Karpas-422 (cell line): ENCODE results near the gene PDXP. TPM values are rescaled to one million over a fixed set of nuclear protein-coding genes. Genes with fewer than 3 reads are reported as not detected.
A peak's percentile ranks its signal among the peaks of the same experiment; 100 is the strongest.

ENCODE experiments used
- DNase-seq: peaks from one replicate; pipeline ENCODE4 v3.0.0-alpha.2; 2015
- H2AFZ ChIP-seq: fragments of 200-600 bp; sonication (generic); 2 replicates; pipeline ENCODE4 v1.6.1; 2014; ENCODE audit warnings: antibody characterized with exemption, low read length, mixed read lengths
- H3K27ac ChIP-seq: fragments of 200-600 bp; sonication (generic); 2 replicates; pipeline ENCODE4 v1.5.1; 2014; ENCODE audit warnings: mild to moderate bottlenecking, low read length, moderate library complexity
- H3K27me3 ChIP-seq: fragments of 200-600 bp; sonication (generic); 2 replicates; pipeline ENCODE4 v1.6.1; 2014; ENCODE audit warnings: low read length, mixed read lengths
- H3K36me3 ChIP-seq: fragments of 200-600 bp; sonication (generic); 2 replicates; pipeline ENCODE4 v1.6.1; 2014; ENCODE audit warnings: low read length, mixed read lengths; ENCODE audit not compliant: insufficient read depth
- H3K4me1 ChIP-seq: fragments of 200-600 bp; sonication (generic); 2 replicates; pipeline ENCODE4 v1.6.1; 2014; ENCODE audit warnings: mild to moderate bottlenecking, low read length, mixed read lengths
- H3K4me2 ChIP-seq: fragments of 200-600 bp; sonication (generic); 2 replicates; pipeline ENCODE4 v1.6.1; 2014; ENCODE audit warnings: low read length, low read depth, mild to moderate bottlenecking; ENCODE audit not compliant: poor library complexity, severe bottlenecking
- H3K4me3 ChIP-seq: fragments of 200-600 bp; sonication (generic); 2 replicates; pipeline ENCODE4 v1.5.1; 2014; ENCODE audit warnings: mild to moderate bottlenecking, antibody characterized with exemption, low read length, mixed read lengths
- H3K79me2 ChIP-seq: fragments of 200-600 bp; sonication (generic); 2 replicates; pipeline ENCODE4 v1.6.1; 2014; ENCODE audit warnings: mild to moderate bottlenecking, low read length, mixed read lengths
- H3K9ac ChIP-seq: fragments of 200-600 bp; sonication (generic); 2 replicates; pipeline ENCODE4 v1.6.0; 2014; ENCODE audit warnings: low read length
- H3K9me2 ChIP-seq: fragments of 200-600 bp; sonication (generic), shearing (Covaris generic); replicated peaks from 2 replicates; pipeline ENCODE4 v1.6.0; 2014; ENCODE audit warnings: mild to moderate bottlenecking, low read length, moderate library complexity; ENCODE audit not compliant: insufficient read depth
- H3K9me3 ChIP-seq: fragments of 300-700, 200-600 bp; sonication (generic); 2 replicates; pipeline ENCODE4 v1.6.1; 2014; ENCODE audit warnings: low read length, mixed read lengths
- H4K20me1 ChIP-seq: fragments of 200-600 bp; sonication (generic); 2 replicates; pipeline ENCODE4 v1.6.1; 2014; ENCODE audit warnings: mild to moderate bottlenecking, antibody characterized with exemption, low read length, low read depth; ENCODE audit not compliant: insufficient read depth
- small RNA-seq: library from RNA; depleted of rRNA; stranded (forward); fragments of <200 nt; gene quantifications from one replicate; pipeline ENCODE3, GENCODE V24; 2014
- total RNA-seq: library from RNA; depleted of rRNA; stranded (reverse); fragments of >200 nt; shearing (Covaris generic); gene quantifications from 2 replicates; pipeline ENCODE4 v1.2.3, GENCODE V29; 2014; ENCODE audit warnings: low replicate concordance; rRNA removed

PDXP gene
- total RNA-seq, 1 experiment from 2014 or later: 78.9 TPM

DNA sequence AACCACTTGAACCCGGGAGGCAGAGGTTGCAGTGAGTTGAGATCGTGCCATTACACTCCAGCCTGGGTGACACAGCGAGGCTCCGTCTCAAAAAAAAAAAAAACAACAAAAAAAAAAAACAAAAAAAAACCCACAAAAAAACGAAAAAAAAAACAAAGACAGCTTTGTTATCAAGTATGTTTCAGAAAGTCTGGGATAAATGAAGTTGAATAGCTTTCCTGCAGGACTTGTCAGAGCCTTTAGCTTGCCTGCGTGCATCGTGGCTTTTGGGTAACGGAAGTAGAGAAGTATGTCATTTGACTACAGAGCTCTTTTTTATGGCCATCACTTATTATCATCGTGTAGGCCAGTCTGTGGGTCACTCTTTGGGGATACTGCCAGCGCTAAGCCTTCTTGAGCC lies 53.0 kb downstream of the PDXP start:
- H3K4me2 ChIP-seq: no peak overlapping the region
- no peaks in the 10 kb centered on the region for H3K9me3 ChIP-seq
- no peaks in the 10 kb centered on the region for H3K79me2 ChIP-seq
- no peak overlapping the region for H3K4me3 ChIP-seq
- peaks cover 2% of the 10 kb centered on the region for H3K36me3 ChIP-seq
- no peaks in the 10 kb centered on the region for H3K27me3 ChIP-seq
- H3K9me2 ChIP-seq: no peaks in the 10 kb centered on the region
- no peak overlapping the region for H2AFZ ChIP-seq
- DNase-seq: no peak
- peaks cover 27% of the 10 kb centered on the region for H3K4me1 ChIP-seq
- no peaks in the 10 kb centered on the region for H4K20me1 ChIP-seq
- no peak overlapping the region for H3K27ac ChIP-seq
- H3K9ac ChIP-seq: no peak overlapping the region

DNA sequence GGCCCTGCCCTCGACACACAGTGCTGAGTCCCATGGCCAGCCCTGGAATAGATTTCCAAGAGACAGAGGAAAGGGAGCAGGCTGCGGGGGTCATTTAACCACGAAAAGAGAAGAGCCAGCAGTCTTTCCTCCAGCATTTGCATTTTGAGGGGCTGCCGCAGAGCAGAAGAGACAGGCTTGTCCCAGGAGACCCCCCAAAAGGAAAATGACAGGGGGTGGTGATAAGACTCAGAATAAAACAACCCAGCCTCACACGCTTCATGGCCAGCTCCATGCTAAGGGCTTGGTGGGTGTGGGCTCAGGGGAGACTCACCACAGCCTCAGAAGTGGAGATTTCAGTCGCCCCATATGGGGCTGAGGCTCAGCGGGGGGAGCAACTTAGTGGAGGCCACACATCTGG lies 55.2 kb downstream of the PDXP start:
- DNase-seq: peak; percentile 93
- H2AFZ ChIP-seq: peak overlapping the region; percentile 46; the same call in 1 of the 2 replicates
- no peaks in the 10 kb centered on the region for H3K9me2 ChIP-seq
- peaks cover 27% of the 10 kb centered on the region for H3K4me1 ChIP-seq
- H3K4me2 ChIP-seq: peak overlapping the region; percentile 76
- H3K4me3 ChIP-seq: peak overlapping the region; percentile 54
- H3K79me2 ChIP-seq: no peaks in the 10 kb centered on the region
- H3K36me3 ChIP-seq: peaks cover 5% of the 10 kb centered on the region
- no peaks in the 10 kb centered on the region for H4K20me1 ChIP-seq
- peak overlapping the region; percentile 96 for H3K27ac ChIP-seq
- no peaks in the 10 kb centered on the region for H3K9me3 ChIP-seq
- peak overlapping the region; percentile 64 for H3K9ac ChIP-seq
- H3K27me3 ChIP-seq: no peaks in the 10 kb centered on the region

DNA sequence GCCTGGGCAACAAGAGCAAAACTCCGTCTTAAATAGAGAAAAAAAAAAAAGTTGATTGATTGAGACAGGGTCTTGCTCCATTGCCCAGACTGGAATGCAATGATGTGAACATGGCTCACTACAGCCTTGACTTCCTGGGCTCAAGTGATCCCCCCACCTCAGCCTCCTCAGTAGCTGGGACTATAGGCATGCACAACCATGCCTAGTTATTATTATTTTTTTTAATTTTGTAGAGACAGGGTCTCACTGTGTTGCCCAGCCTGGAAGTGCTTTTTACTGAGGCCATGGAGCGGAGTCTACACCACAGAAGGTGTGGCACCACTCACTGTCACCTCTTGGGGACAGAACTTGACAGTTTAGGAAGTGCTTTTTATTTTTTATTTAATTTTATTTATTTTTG lies 56.1 kb downstream of the PDXP start:
- Histone ChIP-seq H3K4me3 (no peak overlapping the region), H4K20me1 (no peaks in the 10 kb centered on the region), H3K36me3 (peaks cover 5% of the 10 kb centered on the region), H3K27ac (peak overlapping the region; percentile 96), H3K9me3 (no peaks in the 10 kb centered on the region), H3K27me3 (no peaks in the 10 kb centered on the region), H3K4me2 (no peak overlapping the region), H3K79me2 (no peaks in the 10 kb centered on the region), H2AFZ (no peak overlapping the region), H3K9me2 (no peaks in the 10 kb centered on the region), H3K4me1 (peaks cover 27% of the 10 kb centered on the region), H3K9ac (no peak overlapping the region)
- DNase-seq: no peak

DNA sequence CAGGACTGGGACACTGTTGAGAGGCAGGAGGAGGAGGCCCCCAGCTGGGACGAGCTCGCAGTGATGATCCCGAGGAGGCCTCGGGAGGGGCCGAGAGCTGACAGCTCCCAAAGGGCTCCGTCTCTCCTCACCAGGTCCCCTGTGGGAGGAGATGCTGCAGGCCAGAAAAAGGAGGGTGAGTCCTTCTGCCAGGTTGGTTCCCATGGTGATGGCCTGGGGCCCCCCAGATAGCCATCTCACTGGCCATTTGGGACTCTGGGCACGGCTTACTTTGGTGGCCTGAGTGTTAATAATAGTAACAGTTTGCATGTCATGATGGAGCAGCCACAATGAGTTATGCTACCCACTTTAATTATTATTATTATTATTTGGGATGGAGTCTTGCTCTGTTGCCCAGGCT lies 57.2 kb downstream of the PDXP start:
- no peaks in the 10 kb centered on the region for H3K27me3 ChIP-seq
- no peak overlapping the region for H3K27ac ChIP-seq
- no peak overlapping the region for H3K9ac ChIP-seq
- no peak overlapping the region for H2AFZ ChIP-seq
- peaks cover 21% of the 10 kb centered on the region for H3K4me1 ChIP-seq
- no peak overlapping the region for H3K4me2 ChIP-seq
- no peaks in the 10 kb centered on the region for H3K9me2 ChIP-seq
- no peak for DNase-seq
- no peaks in the 10 kb centered on the region for H3K79me2 ChIP-seq
- no peak overlapping the region for H3K4me3 ChIP-seq
- no peaks in the 10 kb centered on the region for H3K9me3 ChIP-seq
- no peaks in the 10 kb centered on the region for H4K20me1 ChIP-seq
- H3K36me3 ChIP-seq: peaks cover 5% of the 10 kb centered on the region

Small RNAs within 50 kb of the gene (small RNA-seq; reads per million reads assigned to genes)
- gene RN7SL385P: not detected

Other genes starting within 250 kb of the PDXP start
- not detected in 2 replicates for gene ELFN2, start 231.2 kb upstream of the PDXP start, total RNA-seq
- gene MFNG, start 172.3 kb upstream of the PDXP start, total RNA-seq: 91.1 and 105 TPM in 2 replicates
- not detected in 2 replicates for gene CARD10, start 139.3 kb upstream of the PDXP start, total RNA-seq
- gene CDC42EP1, start 98.2 kb upstream of the PDXP start, total RNA-seq: not detected in 2 replicates
- gene LGALS2, start 78.6 kb upstream of the PDXP start, total RNA-seq: not detected in 2 replicates
- gene GGA1, start 49.9 kb upstream of the PDXP start, total RNA-seq: 64.3 and 97.3 TPM in 2 replicates
- gene SH3BP1, start 19.1 kb upstream of the PDXP start, total RNA-seq: 43.2 and 50.4 TPM in 2 replicates
- 288 and 308 TPM in 2 replicates for gene LGALS1, start 16.9 kb downstream of the PDXP start, total RNA-seq
- 12.3 and 48.1 TPM in 2 replicates for gene NOL12, start 27.6 kb downstream of the PDXP start, total RNA-seq
- 14.6 and 45.6 TPM in 2 replicates for gene TRIOBP, start 38.3 kb downstream of the PDXP start, total RNA-seq
- gene GCAT, start 149.2 kb downstream of the PDXP start, total RNA-seq: 36.6 and 87.8 TPM in 2 replicates
- not detected in 2 replicates for gene GALR3, start 164.7 kb downstream of the PDXP start, total RNA-seq
- 25.6 and 30.1 TPM in 2 replicates for gene ANKRD54, start 185.6 kb downstream of the PDXP start, total RNA-seq
- gene EIF3L, start 190.7 kb downstream of the PDXP start, total RNA-seq: 363 and 488 TPM in 2 replicates
- gene MICALL1, start 247.6 kb downstream of the PDXP start, total RNA-seq: 14.3 and 25.2 TPM in 2 replicates